Spleen (tissue), 11 donors: ENCODE data around the gene CTBP1. TPM values are rescaled to one million over a fixed set of nuclear protein-coding genes. Genes with fewer than 3 reads are reported as not detected.

Experiments used
- DNase-seq: peaks from one replicate; pipeline ENCODE4 v3.0.0-alpha.2; 2020
- H3K27ac ChIP-seq, 8 donors: fragments of 200-600 bp; sonication (generic) in 7 of 8; 1 replicate in 4 of 8; 2 replicates in 4 of 8; pipeline versions ENCODE4 v1.5.0 to v1.8.0; 2016 to 2021; ENCODE audit warnings: inconsistent platforms in 4 of 8, mild to moderate bottlenecking in 4 of 8, moderate library complexity in 1 of 8
- H3K27me3 ChIP-seq, 7 donors: fragments of 200-600 bp; sonication (generic) in 6 of 7; replicated peaks in 1 of 7; 1 replicate in 4 of 7; 2 replicates in 3 of 7; pipeline versions ENCODE4 v1.5.0 to v1.8.0; 2016 to 2021; ENCODE audit warnings: inconsistent platforms in 3 of 7, mild to moderate bottlenecking in 1 of 7
- H3K36me3 ChIP-seq, 6 donors: fragments of 200-600 bp; sonication (generic) in 5 of 6; 1 replicate in 4 of 6; 2 replicates in 2 of 6; pipeline versions ENCODE4 v1.5.0 to v1.8.0; 2016 to 2021; ENCODE audit warnings: inconsistent platforms in 2 of 6
- H3K4me1 ChIP-seq, 6 donors: fragments of 200-600 bp; sonication (generic) in 5 of 6; 1 replicate in 3 of 6; 2 replicates in 3 of 6; pipeline versions ENCODE4 v1.5.0 to v1.8.0; 2016 to 2021; ENCODE audit warnings: inconsistent platforms in 3 of 6
- H3K4me3 ChIP-seq, 8 donors: fragments of 200-600 bp; sonication (generic) in 7 of 8; 1 replicate in 4 of 8; 2 replicates in 4 of 8; pipeline versions ENCODE4 v1.5.0 to v1.8.0; 2016 to 2021; ENCODE audit warnings: inconsistent platforms in 4 of 8, mild to moderate bottlenecking in 4 of 8, moderate library complexity in 2 of 8
- H3K9me3 ChIP-seq, 8 donors: fragments of 200-600 bp; sonication (generic) in 7 of 8; 1 replicate in 4 of 8; 2 replicates in 4 of 8; pipeline versions ENCODE4 v1.5.0 to v1.8.0; 2016 to 2021; ENCODE audit warnings: inconsistent platforms in 4 of 8
- POLR2A ChIP-seq, 3 donors: fragments of 450-650 bp; IDR thresholded peaks; one replicate each; pipeline ENCODE4 v1.5.1; 2017; ENCODE audit warnings: antibody characterized with exemption in 3 of 3, mild to moderate bottlenecking in 1 of 3
- POLR2AphosphoS5 ChIP-seq, 3 donors: sonication (generic); formaldehyde crosslinking; IDR thresholded peaks; one replicate each; pipeline ENCODE4 v1.5.1; 2017; ENCODE audit warnings: antibody characterized with exemption in 3 of 3
- WGBS, 5 donors: extraction: QIAGEN DNeasy Blood & Tissue Kit in 3 of 5; methylation state at CpG; one replicate each; pipeline versions ENCODE4 v1.1.5 to v1.1.7; 2013 to 2018; 5-methylcytosine and 5-hydroxymethylcytosine counted together
- intact Hi-C: fragments of 100-400 bp; cut with DNase I; formaldehyde crosslinking; loops from one replicate; pipeline ENCODE4 v1.15.0; 2023; ENCODE audit warnings: low total_unique reads
- polyA plus RNA-seq, 3 donors: library from polyadenylated mRNA; stranded (reverse); fragments of 200-250 nt; gene quantifications; one replicate each; pipeline ENCODE4 v1.2.1, GENCODE V29; 2013
- total RNA-seq, 7 donors: library from RNA; depleted of rRNA in 3 of 7; stranded (reverse); fragments of >200 nt in 3 of 7; fragmentation: NEBNext Ultra II Directional in 4 of 7; extraction: Animal tissue kit (Norgen Biotek cat#: 25700) in 4 of 7; gene quantifications; one replicate each; pipeline versions ENCODE4 v1.1.0 to v1.2.1, GENCODE V29; 2016 to 2021
- TF ChIP-seq, protein P1 (sequence below), 11 experiments: fragments of 200-600 bp in 7 of 11; fragments of 450-650 bp in 4 of 11; sonication (generic) in 4 of 11; IDR thresholded peaks in 8 of 11; conservative IDR thresholded peaks in 3 of 11; 1 replicate in 7 of 11; 2 replicates in 4 of 11; pipeline versions ENCODE4 v1.4.0 to v1.8.0; 2016 to 2021; ENCODE audit warnings: antibody characterized with exemption in 11 of 11, inconsistent platforms in 4 of 11, mild to moderate bottlenecking in 1 of 11
- donor health status: healthy with polysubstance abuse.
- donor health status: DM: no; HTN: no; CAD: no; lungs with moderate emphysema.
- donor health status: DM: no; HTN: no; CAD: no.
- donor health status: Bipolar disorder and iron deficiency.
- donor health status: healthy.
- donor health status: DM: no; HTN: no; CAD: no.
- donor health status: DM: yes; HTN: yes; CAD: no.

CTBP1 gene
- total and polyA plus RNA-seq, 10 donors: 101 to 226 (median 187) TPM

DNA sequence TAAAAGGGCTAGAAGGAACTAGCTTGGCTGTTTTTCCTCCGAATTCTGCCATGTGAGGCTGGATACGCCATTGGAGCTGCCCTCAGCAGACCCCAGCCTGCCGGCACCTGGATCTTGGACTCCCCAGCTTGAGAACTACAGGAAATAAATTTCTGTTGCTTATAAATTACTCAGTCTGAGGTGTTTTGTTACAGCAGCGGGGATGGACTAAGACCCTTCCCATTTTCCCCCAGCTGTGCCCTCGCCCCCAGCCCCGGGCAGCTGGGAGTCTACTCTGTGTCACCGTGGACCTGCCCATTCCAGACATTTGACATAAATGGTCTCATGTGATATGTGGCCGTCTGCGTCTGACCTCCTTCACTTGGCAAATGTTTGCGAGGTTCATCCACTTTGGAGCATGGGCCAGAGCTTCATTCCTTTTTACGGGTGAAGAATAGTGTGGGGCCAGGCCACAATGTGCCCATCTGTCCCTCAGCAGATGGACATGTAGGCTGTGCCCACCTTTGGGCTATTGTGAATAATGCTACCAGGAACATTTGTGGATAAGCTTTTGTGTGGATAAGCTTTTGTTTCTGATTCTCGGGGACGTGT is 45.8 kb downstream of the CTBP1 start:
- Histone ChIP-seq H3K36me3 (peaks cover 0 to 12% (median 0%) of the 10 kb centered on the region in 6 donors), H3K27me3 (no peaks in the 10 kb centered on the region), H3K27ac (peak overlapping the region; percentile 25 to 96 (median 86)), H3K4me1 (peaks cover 22 to 100% (median 82%) of the 10 kb centered on the region in 6 donors), H3K4me3 (no peak overlapping the region), H3K9me3 (no peaks in the 10 kb centered on the region)
- TF ChIP-seq POLR2AphosphoS5 (IDR thresholded peaks at IDR 0.05) (no peak), POLR2A (IDR thresholded peaks at IDR 0.05) (no peak)
- TF ChIP-seq, protein P1, sequence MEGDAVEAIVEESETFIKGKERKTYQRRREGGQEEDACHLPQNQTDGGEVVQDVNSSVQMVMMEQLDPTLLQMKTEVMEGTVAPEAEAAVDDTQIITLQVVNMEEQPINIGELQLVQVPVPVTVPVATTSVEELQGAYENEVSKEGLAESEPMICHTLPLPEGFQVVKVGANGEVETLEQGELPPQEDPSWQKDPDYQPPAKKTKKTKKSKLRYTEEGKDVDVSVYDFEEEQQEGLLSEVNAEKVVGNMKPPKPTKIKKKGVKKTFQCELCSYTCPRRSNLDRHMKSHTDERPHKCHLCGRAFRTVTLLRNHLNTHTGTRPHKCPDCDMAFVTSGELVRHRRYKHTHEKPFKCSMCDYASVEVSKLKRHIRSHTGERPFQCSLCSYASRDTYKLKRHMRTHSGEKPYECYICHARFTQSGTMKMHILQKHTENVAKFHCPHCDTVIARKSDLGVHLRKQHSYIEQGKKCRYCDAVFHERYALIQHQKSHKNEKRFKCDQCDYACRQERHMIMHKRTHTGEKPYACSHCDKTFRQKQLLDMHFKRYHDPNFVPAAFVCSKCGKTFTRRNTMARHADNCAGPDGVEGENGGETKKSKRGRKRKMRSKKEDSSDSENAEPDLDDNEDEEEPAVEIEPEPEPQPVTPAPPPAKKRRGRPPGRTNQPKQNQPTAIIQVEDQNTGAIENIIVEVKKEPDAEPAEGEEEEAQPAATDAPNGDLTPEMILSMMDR (IDR thresholded peaks at IDR 0.05 in 8 of 11, conservative IDR thresholded peaks at IDR 0.05 in 3 of 11): no peak
- intact Hi-C loops: no loop called here
- 83 to 89% (median 86%) methylated on average over 13 of the region's 13 CpGs for WGBS, 5 donors
- no peak for DNase-seq

GRCh38 chr4:1202526-1203011 is 46.4 kb downstream of the CTBP1 start:
- TF ChIP-seq, protein P1 (IDR thresholded peaks at IDR 0.05 in 8 of 11, conservative IDR thresholded peaks at IDR 0.05 in 3 of 11): no peak
- TF ChIP-seq POLR2AphosphoS5 (IDR thresholded peaks at IDR 0.05) (no peak), POLR2A (IDR thresholded peaks at IDR 0.05) (no peak)
- peak overlapping the region; percentile 25 to 96 (median 86) for H3K27ac ChIP-seq
- peaks cover 0 to 14% (median 0%) of the 10 kb centered on the region in 6 donors for H3K36me3 ChIP-seq
- no peaks in the 10 kb centered on the region for H3K9me3 ChIP-seq
- peaks cover 18 to 97% (median 77%) of the 10 kb centered on the region in 6 donors for H3K4me1 ChIP-seq
- intact Hi-C loops: no loop called here
- DNase-seq: peak; percentile 81
- peak overlapping the region in 2 of 8 donors; percentile 42 to 67 for H3K4me3 ChIP-seq
- 82 to 100% (median 87%) methylated on average over 3 to 19 of the region's 19 CpGs for WGBS, 5 donors
- no peaks in the 10 kb centered on the region for H3K27me3 ChIP-seq

DNA sequence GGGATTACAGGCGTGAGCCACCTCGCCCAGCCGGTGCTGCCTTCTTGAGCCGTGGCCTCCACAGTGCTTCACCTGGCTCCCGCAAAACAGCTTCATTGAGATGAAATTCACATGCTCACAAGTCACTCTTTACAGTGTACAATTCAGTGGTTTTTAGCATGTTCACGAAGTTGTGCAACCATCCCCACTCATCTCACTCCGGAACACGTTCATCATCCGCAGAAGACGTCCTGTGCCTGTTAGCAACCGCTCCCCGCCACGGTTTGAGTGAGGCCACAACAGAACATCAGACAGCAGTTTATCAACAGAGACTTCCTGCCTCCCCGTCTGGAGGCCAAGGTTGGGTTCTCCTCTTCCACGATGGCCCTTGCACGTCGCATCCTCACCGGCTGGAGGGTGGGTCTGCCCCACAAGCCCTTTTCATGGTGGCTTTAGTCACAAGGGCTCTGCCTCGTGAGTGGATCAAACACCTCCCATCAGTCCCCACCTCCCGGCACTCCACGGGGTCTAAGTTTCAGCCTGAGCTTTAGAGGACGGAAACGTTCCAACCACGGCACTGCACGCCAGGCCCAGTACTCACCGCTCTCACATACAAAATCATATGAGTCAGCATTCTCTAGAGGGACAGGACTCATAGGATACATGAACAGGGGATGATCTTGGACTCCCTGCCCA is 46.9 kb downstream of the CTBP1 start:
- Histone ChIP-seq H3K9me3 (no peaks in the 10 kb centered on the region), H3K36me3 (peaks cover 0 to 11% (median 0%) of the 10 kb centered on the region in 6 donors), H3K27ac (peak overlapping the region; percentile 25 to 96 (median 86)), H3K4me3 (peak overlapping the region in 6 of 8 donors; percentile 28 to 67 (median 41)), H3K27me3 (no peaks in the 10 kb centered on the region), H3K4me1 (peaks cover 18 to 92% (median 74%) of the 10 kb centered on the region in 6 donors)
- DNase-seq: peak; percentile 92
- intact Hi-C loops: no loop called here
- TF ChIP-seq, protein P1 (IDR thresholded peaks at IDR 0.05 in 8 of 11, conservative IDR thresholded peaks at IDR 0.05 in 3 of 11): no peak
- TF ChIP-seq POLR2A (IDR thresholded peaks at IDR 0.05): peak in 1 of 3 donors; percentile 4
- peak; percentile 73 to 94 (median 78) for TF ChIP-seq POLR2AphosphoS5 (IDR thresholded peaks at IDR 0.05)
- WGBS, 5 donors: 13 to 34% (median 24%) methylated on average over 24 to 26 of the region's 26 CpGs
